SK-N-SH treated with all-trans-retinoic acid at 6 μM for 48 hours (cell line): ENCODE measurements around the gene SQOR.

Experiments used
- CSDC2 ChIP-seq: fragments of 250-450 bp; sonication (Bioruptor Pico); IDR thresholded peaks from 2 replicates; pipeline ENCODE4 v1.5.0; 2020; ENCODE audit warnings: mild to moderate bottlenecking, moderate library complexity
- GLIS3 ChIP-seq: fragments of 250-450 bp; sonication (Bioruptor Pico); IDR thresholded peaks from 2 replicates; pipeline ENCODE4 v1.5.0; 2020; ENCODE audit warnings: mild to moderate bottlenecking, moderate library complexity
- ISL1 ChIP-seq: fragments of 250-450 bp; sonication (Bioruptor Pico); IDR thresholded peaks from 2 replicates; pipeline ENCODE4 v2.1.2; 2022; ENCODE audit warnings: mild to moderate bottlenecking, moderate library complexity
- OSR1 ChIP-seq: fragments of 250-450 bp; sonication (Bioruptor Pico); IDR thresholded peaks from 2 replicates; pipeline ENCODE4 v1.8.0; 2022; ENCODE audit warnings: moderate library complexity, mild to moderate bottlenecking, inconsistent platforms
- PATZ1 ChIP-seq: fragments of 250-450 bp; sonication (Bioruptor Pico); IDR thresholded peaks from 2 replicates; pipeline ENCODE4 v1.8.0; 2020; ENCODE audit warnings: mild to moderate bottlenecking, moderate library complexity, borderline replicate concordance
- PPARA ChIP-seq: fragments of 250-450 bp; sonication (Bioruptor Pico); IDR thresholded peaks from 2 replicates; pipeline ENCODE4 v1.5.0; 2020; ENCODE audit warnings: mild to moderate bottlenecking, borderline replicate concordance
- RARB ChIP-seq: fragments of 250-450 bp; sonication (Bioruptor Pico); IDR thresholded peaks from 2 replicates; pipeline ENCODE4 v1.8.0; 2021; ENCODE audit warnings: mild to moderate bottlenecking, moderate library complexity
- ZFP3 ChIP-seq: fragments of 250-450 bp; sonication (Bioruptor Pico); IDR thresholded peaks from 2 replicates; pipeline ENCODE4 v1.5.0; 2020; ENCODE audit warnings: mild to moderate bottlenecking, moderate library complexity

- TF ChIP-seq PPARA = no peak
- TF ChIP-seq OSR1 (CRISPR knock-in tag) = no peak
- no peak for TF ChIP-seq ZFP3 (CRISPR knock-in tag)
- no peak for TF ChIP-seq CSDC2 (CRISPR knock-in tag)
- no peak for TF ChIP-seq GLIS3 (CRISPR knock-in tag)
- no peak for TF ChIP-seq PATZ1 (CRISPR knock-in tag)
- no peak for TF ChIP-seq RARB (CRISPR knock-in tag)
- TF ChIP-seq ISL1 (CRISPR knock-in tag) = no peak
Observed at GRCh38 chr15:45657254-45657653, 22.4 kb downstream of the SQOR start.
